DND-41 (cell line): ENCODE measurements around the gene F13A1.
A peak's percentile ranks its signal among the peaks of the same experiment; 100 is the strongest.

Experiments
- ATAC-seq: fragments of 200-7000 bp; cut with Tn5 transposase; 3 replicates; pipeline ENCODE4 v1.9.1; 2021; ENCODE audit warnings: low read depth; ENCODE audit not compliant: insufficient read depth
- DNase-seq: peaks from one replicate; pipeline ENCODE4 v3.0.0-alpha.2; 2020
- H2AFZ ChIP-seq: 2 replicates; pipeline ENCODE4 v1.6.0; 2012; ENCODE audit warnings: low read depth, low read length
- H3K27ac ChIP-seq: 2 replicates; pipeline ENCODE4 v1.5.1; 2012; ENCODE audit warnings: low read length, inconsistent platforms
- H3K27me3 ChIP-seq: fragments of 200-600 bp; sonication (generic); 2 replicates; pipeline ENCODE4 v1.6.0; 2012; ENCODE audit warnings: low read length, mild to moderate bottlenecking, inconsistent platforms; ENCODE audit not compliant: insufficient read depth, poor library complexity
- H3K36me3 ChIP-seq: 2 replicates; pipeline ENCODE4 v1.5.1; 2012; ENCODE audit warnings: low read length, inconsistent platforms; ENCODE audit not compliant: insufficient read depth
- H3K4me1 ChIP-seq: 2 replicates; pipeline ENCODE4 v1.5.1; 2012; ENCODE audit warnings: mild to moderate bottlenecking, low read length; ENCODE audit not compliant: insufficient read depth
- H3K4me2 ChIP-seq: 2 replicates; pipeline ENCODE4 v1.6.0; 2012; ENCODE audit warnings: mild to moderate bottlenecking, moderate library complexity, low read length, inconsistent platforms; ENCODE audit not compliant: insufficient read depth
- H3K4me3 ChIP-seq, 2 experiments: fragments of 200-600 bp in 1 of 2; shearing (Covaris generic) in 1 of 2; 2 replicates each; pipeline ENCODE4 v1.5.1; 2012 to 2016; ENCODE audit warnings: inconsistent platforms in 2 of 2, low read length in 2 of 2, mild to moderate bottlenecking in 2 of 2, low read depth in 1 of 2, moderate library complexity in 1 of 2
- H3K79me2 ChIP-seq: 2 replicates; pipeline ENCODE4 v1.6.0; 2012; ENCODE audit warnings: low read length, inconsistent platforms; ENCODE audit not compliant: insufficient read depth
- H3K9ac ChIP-seq: 2 replicates; pipeline ENCODE4 v1.6.0; 2012; ENCODE audit warnings: low read depth, mild to moderate bottlenecking, inconsistent platforms, low read length, moderate library complexity
- H3K9me3 ChIP-seq: 2 replicates; pipeline ENCODE4 v1.5.1; 2012; ENCODE audit warnings: low read length, moderate library complexity, mild to moderate bottlenecking, inconsistent platforms; ENCODE audit not compliant: insufficient read depth, severe bottlenecking
- H4K20me1 ChIP-seq: 2 replicates; pipeline ENCODE4 v1.6.0; 2012; ENCODE audit warnings: low read length; ENCODE audit not compliant: insufficient read depth
- EZH2 ChIP-seq: IDR thresholded peaks from 3 replicates; pipeline ENCODE4 v1.6.1; 2012; ENCODE audit warnings: borderline replicate concordance, low read depth, mild to moderate bottlenecking, moderate library complexity, low read length, inconsistent platforms; ENCODE audit not compliant: severe bottlenecking
- TF ChIP-seq, protein P1 (sequence below): IDR thresholded peaks from 2 replicates; pipeline ENCODE4 v1.5.1; 2012; ENCODE audit warnings: borderline replicate concordance, low read length, moderate library complexity, mild to moderate bottlenecking; ENCODE audit not compliant: poor library complexity, severe bottlenecking; ENCODE audit errors: extremely low read depth

F13A1 gene

DNA sequence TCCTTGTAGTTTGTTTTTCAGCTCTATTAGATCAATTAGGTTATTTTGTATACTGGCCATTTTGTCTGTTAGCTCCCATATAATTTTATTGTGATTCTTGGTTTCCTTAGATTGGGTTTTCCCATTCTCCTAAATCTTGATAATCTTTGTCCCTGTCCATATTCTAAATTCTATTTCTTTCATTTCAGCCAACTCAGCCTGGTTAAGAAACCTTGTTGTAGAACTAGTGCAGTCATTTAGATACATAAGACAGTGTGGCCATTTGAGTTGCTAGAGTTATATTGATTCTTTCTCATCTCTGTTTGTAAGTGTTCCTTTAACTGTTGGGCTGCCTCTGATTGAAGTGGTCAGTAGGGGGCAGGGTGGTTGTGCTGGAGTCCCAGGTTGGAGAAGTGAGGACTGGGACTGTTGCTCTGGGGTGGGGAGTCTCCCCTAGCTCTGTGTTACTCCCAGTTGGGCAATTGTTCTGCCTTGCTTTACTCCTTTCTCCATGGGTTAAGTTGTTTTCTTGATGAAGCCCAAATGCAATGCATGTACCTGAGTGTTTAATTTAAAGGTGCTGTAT, 214.9 kb downstream of the F13A1 start:
- Histone ChIP-seq H3K9ac (no peak overlapping the region), H3K4me3 (no peak overlapping the region), H2AFZ (no peak overlapping the region), H3K9me3 (no peaks in the 10 kb centered on the region), H3K27me3 (no peaks in the 10 kb centered on the region), H3K4me1 (no peaks in the 10 kb centered on the region), H3K36me3 (no peaks in the 10 kb centered on the region), H4K20me1 (no peaks in the 10 kb centered on the region), H3K27ac (no peak overlapping the region), H3K4me2 (no peak overlapping the region), H3K79me2 (no peaks in the 10 kb centered on the region)
- DNase-seq (no peak), ATAC-seq (no peak)
- TF ChIP-seq, protein P1, sequence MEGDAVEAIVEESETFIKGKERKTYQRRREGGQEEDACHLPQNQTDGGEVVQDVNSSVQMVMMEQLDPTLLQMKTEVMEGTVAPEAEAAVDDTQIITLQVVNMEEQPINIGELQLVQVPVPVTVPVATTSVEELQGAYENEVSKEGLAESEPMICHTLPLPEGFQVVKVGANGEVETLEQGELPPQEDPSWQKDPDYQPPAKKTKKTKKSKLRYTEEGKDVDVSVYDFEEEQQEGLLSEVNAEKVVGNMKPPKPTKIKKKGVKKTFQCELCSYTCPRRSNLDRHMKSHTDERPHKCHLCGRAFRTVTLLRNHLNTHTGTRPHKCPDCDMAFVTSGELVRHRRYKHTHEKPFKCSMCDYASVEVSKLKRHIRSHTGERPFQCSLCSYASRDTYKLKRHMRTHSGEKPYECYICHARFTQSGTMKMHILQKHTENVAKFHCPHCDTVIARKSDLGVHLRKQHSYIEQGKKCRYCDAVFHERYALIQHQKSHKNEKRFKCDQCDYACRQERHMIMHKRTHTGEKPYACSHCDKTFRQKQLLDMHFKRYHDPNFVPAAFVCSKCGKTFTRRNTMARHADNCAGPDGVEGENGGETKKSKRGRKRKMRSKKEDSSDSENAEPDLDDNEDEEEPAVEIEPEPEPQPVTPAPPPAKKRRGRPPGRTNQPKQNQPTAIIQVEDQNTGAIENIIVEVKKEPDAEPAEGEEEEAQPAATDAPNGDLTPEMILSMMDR, result peak; percentile 5
- TF ChIP-seq EZH2, result no peak
